ENCODE results near the gene UBTD1.

DNA sequence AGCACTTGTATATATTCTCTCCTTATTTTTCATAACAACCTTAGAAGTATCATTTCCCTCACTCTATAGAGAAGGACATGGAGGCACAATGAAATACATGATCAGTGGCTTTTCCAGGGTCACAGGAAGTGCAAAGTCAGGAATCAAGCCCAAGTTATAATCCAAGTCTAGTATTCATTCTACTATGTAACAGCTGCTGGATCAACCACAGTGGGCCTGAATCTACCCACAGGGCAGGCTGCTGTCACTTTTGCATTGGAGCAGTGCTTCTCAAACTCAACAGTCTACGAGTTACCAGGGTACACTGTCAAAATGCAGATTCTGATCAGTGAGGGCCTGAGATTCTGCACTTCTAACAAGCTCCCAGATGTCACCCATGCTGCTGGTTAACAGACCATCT is 34.5 kb upstream of the UBTD1 start:
- no peak for TF ChIP-seq GATA2 (IDR thresholded peaks at IDR 0.05; ENCODE audit: low read depth, low read length)
- no peak for TF ChIP-seq GATA3 (IDR thresholded peaks at IDR 0.05; ENCODE audit: low read depth, low read length)

Data from SH-SY5Y (cell line).